Heart left ventricle (tissue), 13 donors: ENCODE measurements around the gene CEP170B.
A peak's percentile ranks its signal among the peaks of the same experiment; 100 is the strongest.

ENCODE experiments used
- POLR2A ChIP-seq, 2 donors: fragments of 450-650 bp; IDR thresholded peaks; one replicate each; pipeline ENCODE4 v1.6.1; 2017; ENCODE audit warnings: antibody characterized with exemption in 2 of 2, mild to moderate bottlenecking in 2 of 2, moderate library complexity in 2 of 2
- TF ChIP-seq, protein P1 (sequence below), 12 donors: fragments of 200-600 bp; sonication (generic) in 4 of 12; IDR thresholded peaks; one replicate each; pipeline versions ENCODE4 v1.5.0 to v1.8.0; 2018 to 2022; ENCODE audit warnings: antibody characterized with exemption in 12 of 12, mild to moderate bottlenecking in 5 of 12
- donor health status: ischemic (EF 13 %, LVEDD 7.1; RV severe dilation, severe dysfunction).
- donor health status: DM: no; HTN: yes; CAD: no.
- donor health status: DM: no; HTN: no; CAD: no.
- donor health status: ischemic (EF 25% LVEDD 6.9; RV normal size, moderate dysfunction).
- donor health status: ischemic (EF 25% LVEDD 5.7; RV mildly dilated, moderate dysfunction).
- donor health status: ischemic (EF 35%, LVEDD 5.7; RV mildly dilated, moderate dysfunction).
- donor health status: nonischemic (EF 11% LVEDD 7.7; RV severe dilation, severe dysfunction).
- donor health status: DM: yes; HTN: yes; CAD: no.
- donor health status: PGD.
- donor health status: ischemic (EF 29% LVEDD 5.4; RV normal size, mild dysfunction).
- donor health status: nonischemic (EF 23%, LVEDD 6.1; RV moderate dilation, normal function).

DNA sequence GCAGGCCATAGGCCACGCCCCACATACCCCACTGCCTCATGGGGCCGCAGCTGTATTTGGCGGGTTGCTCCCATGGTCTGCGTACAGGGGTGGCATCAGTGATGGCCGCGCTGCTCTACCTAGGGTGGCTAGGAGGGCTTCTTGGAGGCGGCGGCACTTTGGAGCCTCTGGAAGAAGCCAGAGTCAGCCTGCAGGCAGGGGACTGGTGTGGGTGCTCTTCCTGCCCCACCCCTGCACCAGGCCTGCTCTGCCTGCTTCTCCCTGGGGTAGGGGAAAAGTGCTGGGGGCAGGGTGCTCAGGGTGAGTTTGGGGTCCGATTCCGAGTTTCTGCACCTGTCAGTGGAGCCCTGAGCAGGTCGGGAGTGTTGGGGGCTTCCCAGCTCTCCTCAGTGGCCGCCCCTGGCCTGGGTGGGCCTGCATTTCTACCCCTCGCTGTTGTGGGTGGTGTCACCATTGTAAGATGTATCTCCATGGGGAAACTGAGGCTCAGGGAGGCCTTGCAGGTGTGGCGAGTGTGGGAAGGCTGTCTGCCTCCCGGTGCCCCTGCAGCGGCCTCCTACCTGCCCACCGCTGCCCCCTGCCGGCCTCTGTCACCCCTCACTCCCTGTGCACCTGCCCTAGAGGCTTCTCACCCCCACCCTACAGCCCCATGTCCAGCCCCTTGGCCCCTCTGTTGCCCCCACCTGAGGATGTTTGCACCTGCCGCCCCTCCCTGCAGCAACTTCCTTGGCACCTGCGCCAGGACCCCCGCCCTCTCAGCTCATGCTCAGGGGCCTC is 5.5 kb downstream of the CEP170B start:
- TF ChIP-seq, protein P1, sequence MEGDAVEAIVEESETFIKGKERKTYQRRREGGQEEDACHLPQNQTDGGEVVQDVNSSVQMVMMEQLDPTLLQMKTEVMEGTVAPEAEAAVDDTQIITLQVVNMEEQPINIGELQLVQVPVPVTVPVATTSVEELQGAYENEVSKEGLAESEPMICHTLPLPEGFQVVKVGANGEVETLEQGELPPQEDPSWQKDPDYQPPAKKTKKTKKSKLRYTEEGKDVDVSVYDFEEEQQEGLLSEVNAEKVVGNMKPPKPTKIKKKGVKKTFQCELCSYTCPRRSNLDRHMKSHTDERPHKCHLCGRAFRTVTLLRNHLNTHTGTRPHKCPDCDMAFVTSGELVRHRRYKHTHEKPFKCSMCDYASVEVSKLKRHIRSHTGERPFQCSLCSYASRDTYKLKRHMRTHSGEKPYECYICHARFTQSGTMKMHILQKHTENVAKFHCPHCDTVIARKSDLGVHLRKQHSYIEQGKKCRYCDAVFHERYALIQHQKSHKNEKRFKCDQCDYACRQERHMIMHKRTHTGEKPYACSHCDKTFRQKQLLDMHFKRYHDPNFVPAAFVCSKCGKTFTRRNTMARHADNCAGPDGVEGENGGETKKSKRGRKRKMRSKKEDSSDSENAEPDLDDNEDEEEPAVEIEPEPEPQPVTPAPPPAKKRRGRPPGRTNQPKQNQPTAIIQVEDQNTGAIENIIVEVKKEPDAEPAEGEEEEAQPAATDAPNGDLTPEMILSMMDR (IDR thresholded peaks at IDR 0.05) = peak in 9 of 12 donors; percentile 8 to 31 (median 18)
- no peak for TF ChIP-seq POLR2A (IDR thresholded peaks at IDR 0.05)
